Measurements from ENCODE around the gene PTPN2. TPM values are rescaled to one million over a fixed set of nuclear protein-coding genes. Genes with fewer than 3 reads are reported as not detected.
"Not testable (repeated sequence)": the region's sequence is repeated elsewhere in the genome, so short reads cannot be mapped to it uniquely, and the experiment has no call there.

Gene PTPN2
- total RNA-seq, 4 donors from 2014 or later, result 33.1 to 45.3 (median 37.7) TPM

- Histone ChIP-seq H3K36me3 (no peaks in the 10 kb centered on the region), H3K27ac (no peak overlapping the region), H3K4me3 (replicated peaks in 1 of 3) (no peak overlapping the region), H3K27me3 (no peaks in the 10 kb centered on the region), H3K9me3 (no peaks in the 10 kb centered on the region), H3K4me1 (no peaks in the 10 kb centered on the region)
- intact Hi-C loops (cut with DNase I), result no loop called here
- WGBS, 2 donors, result 88 to 93% methylated on average over 25 to 29 of the region's 54 CpGs
- TF ChIP-seq CTCF (IDR thresholded peaks at IDR 0.05) (no peak), POLR2A (IDR thresholded peaks at IDR 0.05) (no peak)
- DNase-seq, result no peak
Measured at GRCh38 chr18:12776821-12777471, 107.1 kb downstream of the PTPN2 start.

DNA sequence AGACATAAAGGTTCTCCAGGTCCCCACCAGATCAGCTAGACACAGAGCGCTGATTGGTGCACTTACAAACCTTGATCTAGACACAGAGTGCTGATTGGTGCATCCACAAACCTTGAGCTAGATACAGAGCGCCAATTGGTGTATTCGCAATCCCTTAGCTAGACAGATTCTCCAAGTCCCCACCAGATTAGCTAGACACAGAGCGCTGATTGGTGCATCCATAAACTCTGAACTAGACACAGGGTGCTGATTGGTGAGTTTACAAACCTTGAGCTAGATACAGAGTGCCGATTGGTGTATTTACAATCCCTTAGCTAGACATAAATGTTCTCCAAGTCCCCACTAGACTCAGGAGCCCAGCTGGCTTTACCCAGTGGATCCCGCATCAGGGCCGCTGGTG is 107.6 kb downstream of the PTPN2 start:
- intact Hi-C loops (cut with DNase I); H3K4me3 ChIP-seq (replicated peaks in 1 of 3); H3K36me3 ChIP-seq; DNase-seq; H3K4me1 ChIP-seq; H3K27me3 ChIP-seq; H3K27ac ChIP-seq; H3K9me3 ChIP-seq: not testable (repeated sequence)
- WGBS, 2 donors, result 86 to 94% methylated on average over 7 of the region's 7 CpGs

- no peaks in the 10 kb centered on the region for H3K27me3 ChIP-seq
- H3K9me3 ChIP-seq, result no peaks in the 10 kb centered on the region
- DNase-seq, result no peak
- H3K36me3 ChIP-seq, result no peaks in the 10 kb centered on the region
- no peak overlapping the region for H3K4me3 ChIP-seq (replicated peaks in 1 of 3)
- no peak overlapping the region for H3K27ac ChIP-seq
- TF ChIP-seq POLR2A (IDR thresholded peaks at IDR 0.05), result no peak
- no peak for TF ChIP-seq CTCF (IDR thresholded peaks at IDR 0.05)
- intact Hi-C loops (cut with DNase I), result no loop called here
- WGBS, 2 donors, result 87% methylated on average over 9 of the region's 9 CpGs
- H3K4me1 ChIP-seq, result no peaks in the 10 kb centered on the region
Measured at GRCh38 chr18:12774982-12775381, 109.1 kb downstream of the PTPN2 start.

DNA sequence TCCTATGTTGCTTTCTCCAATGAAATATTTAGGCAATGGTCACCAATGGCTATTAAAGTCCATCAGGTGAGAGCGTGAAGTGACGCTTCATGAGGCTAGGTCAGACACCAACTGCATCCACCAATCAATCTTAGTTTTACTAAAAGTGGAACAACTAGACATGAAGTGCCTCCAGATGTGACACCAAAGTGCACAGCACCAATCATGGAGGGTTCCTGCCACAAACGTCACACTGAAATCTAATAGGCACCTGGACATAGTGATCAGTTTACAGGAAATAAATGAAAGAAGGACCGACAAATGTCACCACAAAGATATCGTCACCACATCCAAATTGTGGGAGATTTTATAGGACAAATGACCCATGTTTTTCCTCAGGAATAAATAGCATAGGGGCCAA is 110.7 kb downstream of the PTPN2 start:
- Histone ChIP-seq H3K36me3 (no peaks in the 10 kb centered on the region), H3K9me3 (no peaks in the 10 kb centered on the region), H3K27me3 (no peaks in the 10 kb centered on the region), H3K4me3 (replicated peaks in 1 of 3) (no peak overlapping the region), H3K4me1 (no peaks in the 10 kb centered on the region), H3K27ac (no peak overlapping the region)
- intact Hi-C loops (cut with DNase I), result no loop called here
- DNase-seq, result no peak
- TF ChIP-seq POLR2A (IDR thresholded peaks at IDR 0.05) (no peak), CTCF (IDR thresholded peaks at IDR 0.05) (no peak)
- 84 to 87% methylated on average over 5 of the region's 5 CpGs for WGBS, 2 donors

DNA sequence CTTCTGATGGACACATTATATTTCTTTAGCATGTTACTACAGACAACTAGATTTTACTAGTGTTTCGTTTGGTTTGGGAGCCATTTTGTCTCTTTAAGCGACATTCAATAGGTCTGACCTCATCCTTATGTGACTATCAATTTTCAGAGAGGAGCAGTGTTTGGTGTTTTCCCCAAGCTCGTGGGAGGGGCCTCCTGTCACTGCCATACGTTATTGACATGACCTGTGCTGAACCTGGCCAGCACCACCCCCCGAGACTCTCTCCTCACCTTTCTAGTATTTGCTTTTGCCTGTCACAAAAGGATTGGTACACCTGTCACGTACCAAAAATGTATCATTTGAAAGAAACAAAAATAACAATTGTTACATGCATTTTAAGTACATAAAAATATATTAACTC is 111.9 kb downstream of the PTPN2 start:
- Histone ChIP-seq H3K4me1 (no peaks in the 10 kb centered on the region), H3K36me3 (no peaks in the 10 kb centered on the region), H3K27ac (no peak overlapping the region), H3K27me3 (no peaks in the 10 kb centered on the region), H3K9me3 (no peaks in the 10 kb centered on the region), H3K4me3 (replicated peaks in 1 of 3) (no peak overlapping the region)
- TF ChIP-seq POLR2A (IDR thresholded peaks at IDR 0.05) (no peak), CTCF (IDR thresholded peaks at IDR 0.05) (no peak)
- DNase-seq, result no peak
- intact Hi-C loops (cut with DNase I), result no loop called here
- WGBS, 2 donors, result 69 to 77% methylated on average over 6 of the region's 6 CpGs
